Measurements from ENCODE around the gene DNM2. TPM values are rescaled to one million over a fixed set of nuclear protein-coding genes. Genes with fewer than 3 reads are reported as not detected.

DNM2 gene
- total and polyA plus RNA-seq, 2 experiments from 2014 or later: 47.2 to 60.5 TPM

DNA sequence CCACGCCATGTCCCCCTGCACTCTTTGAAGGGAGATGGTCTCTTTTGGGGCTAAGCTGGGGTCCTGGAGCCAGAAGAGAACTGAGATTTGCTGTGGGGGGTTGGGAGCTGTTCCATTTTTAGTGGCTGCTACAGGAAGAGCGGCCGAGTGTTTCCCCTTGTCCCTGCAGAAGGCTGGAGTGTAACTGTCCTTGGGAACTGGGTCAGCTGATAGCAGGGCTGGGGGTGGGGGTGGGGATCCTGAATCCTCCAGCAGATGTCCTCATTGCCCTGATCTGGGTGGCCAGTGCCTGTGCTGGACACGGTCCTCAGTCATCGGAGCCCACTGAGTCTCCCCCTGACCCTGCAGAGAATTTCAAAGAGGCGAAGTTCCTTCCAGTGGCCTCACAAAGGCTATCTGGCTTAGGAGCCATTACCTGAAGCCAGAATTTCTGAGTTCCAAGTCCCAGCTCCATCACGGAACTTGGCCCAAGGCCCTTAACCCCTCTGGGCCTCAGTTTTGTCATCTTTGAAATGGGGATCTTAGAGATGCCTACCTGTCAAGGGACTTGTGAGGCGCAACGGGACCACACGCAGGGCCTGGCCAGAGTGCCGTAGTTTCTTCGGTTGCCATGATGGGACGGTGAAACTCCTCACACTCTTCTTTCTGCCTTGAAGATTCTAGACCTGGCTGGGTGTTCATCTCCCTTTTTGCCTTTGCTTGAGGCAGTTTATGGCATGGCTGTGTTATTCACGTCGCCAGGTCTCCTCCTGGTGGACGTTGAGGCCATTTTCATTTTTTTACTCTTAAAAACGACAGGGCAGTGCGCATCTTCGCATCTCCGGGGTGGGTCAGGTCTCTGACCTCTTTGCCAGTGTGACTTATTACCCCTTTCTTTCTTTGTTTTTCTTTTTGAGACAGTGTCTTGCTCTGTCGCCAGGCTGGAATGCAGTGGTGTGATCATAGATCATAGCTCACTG, 51.9 kb downstream of the DNM2 start:
- Histone ChIP-seq H3K27ac (no peak overlapping the region), H3K4me3 (no peak overlapping the region), H3K36me3 (ENCODE audit: low read depth) (peaks cover 8% of the 10 kb centered on the region; the same call in 1 of the 2 replicates), H3K79me2 (ENCODE audit: insufficient read depth) (peaks cover 75% of the 10 kb centered on the region), H3K9me3 (ENCODE audit: low read depth) (no peaks in the 10 kb centered on the region), H2AFZ (no peak overlapping the region), H3K4me2 (ENCODE audit: unreplicated experiment) (no peak overlapping the region), H3K4me1 (ENCODE audit: insufficient read depth) (peaks cover 17% of the 10 kb centered on the region), H3F3A (ENCODE audit: insufficient read depth) (no peaks in the 10 kb centered on the region), H3K27me3 (replicated peaks; ENCODE audit: insufficient read depth) (no peaks in the 10 kb centered on the region), H3K9me2 (ENCODE audit: insufficient read depth) (no peaks in the 10 kb centered on the region), H3K9ac (no peak overlapping the region), H4K20me1 (ENCODE audit: insufficient read depth) (no peaks in the 10 kb centered on the region)
- peak; percentile 49 for DNase-seq
- TF ChIP-seq EZH2 (IDR thresholded peaks at IDR 0.05; ENCODE audit: insufficient read depth, poor library complexity, severe bottlenecking): no peak
- TF ChIP-seq EZH2phosphoT487 (IDR thresholded peaks at IDR 0.05; ENCODE audit: insufficient read depth, low read depth): no peak
- in situ Hi-C loops (cut with MboI): no loop called here
- WGBS, 2 experiments (ENCODE audit: low coverage in 1 of 2, low lambda C conversion rate in 2 of 2, missing lambda C conversion rate in 2 of 2): 72 to 73% methylated on average over 21 of the region's 21 CpGs

DNA sequence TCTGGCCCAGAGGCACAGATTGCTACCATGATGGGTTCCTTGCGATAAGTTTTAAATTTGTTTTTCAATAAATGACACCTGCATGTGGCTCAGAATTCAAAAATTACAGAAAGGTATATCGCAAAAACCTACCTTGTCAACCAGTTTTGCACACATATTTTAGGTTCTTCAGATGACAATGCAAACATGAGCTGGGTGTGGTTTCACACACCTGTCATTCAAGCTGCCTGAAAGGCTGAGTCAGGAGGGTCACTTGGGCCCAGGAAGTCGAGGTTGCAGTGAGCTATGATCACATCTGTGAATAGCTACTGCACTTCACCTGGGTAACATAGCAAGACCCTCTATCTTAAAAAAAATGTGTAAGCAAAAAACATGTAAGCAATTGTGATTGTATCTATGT, 56.1 kb downstream of the DNM2 start:
- DNase-seq: no peak
- Histone ChIP-seq H3K4me1 (ENCODE audit: insufficient read depth) (0 out of 2 replicates have a peak, but pooled peaks cover 8% of the 10 kb centered on the region), H3K9me3 (ENCODE audit: low read depth) (no peaks in the 10 kb centered on the region), H3K27ac (no peak overlapping the region), H2AFZ (no peak overlapping the region), H3F3A (ENCODE audit: insufficient read depth) (no peaks in the 10 kb centered on the region), H3K9ac (no peak overlapping the region), H3K4me2 (ENCODE audit: unreplicated experiment) (no peak overlapping the region), H3K27me3 (replicated peaks; ENCODE audit: insufficient read depth) (no peaks in the 10 kb centered on the region), H4K20me1 (ENCODE audit: insufficient read depth) (no peaks in the 10 kb centered on the region), H3K4me3 (no peak overlapping the region), H3K36me3 (ENCODE audit: low read depth) (peaks cover 24% of the 10 kb centered on the region; the same call in 1 of the 2 replicates), H3K79me2 (ENCODE audit: insufficient read depth) (peaks cover 35% of the 10 kb centered on the region), H3K9me2 (ENCODE audit: insufficient read depth) (no peaks in the 10 kb centered on the region)
- 93 to 94% methylated on average over 3 of the region's 3 CpGs for WGBS, 2 experiments (ENCODE audit: low coverage in 1 of 2, low lambda C conversion rate in 2 of 2, missing lambda C conversion rate in 2 of 2)
- no peak for TF ChIP-seq EZH2 (IDR thresholded peaks at IDR 0.05; ENCODE audit: insufficient read depth, poor library complexity, severe bottlenecking)
- no peak for TF ChIP-seq EZH2phosphoT487 (IDR thresholded peaks at IDR 0.05; ENCODE audit: insufficient read depth, low read depth)
- in situ Hi-C loops (cut with MboI): no loop called here

DNA sequence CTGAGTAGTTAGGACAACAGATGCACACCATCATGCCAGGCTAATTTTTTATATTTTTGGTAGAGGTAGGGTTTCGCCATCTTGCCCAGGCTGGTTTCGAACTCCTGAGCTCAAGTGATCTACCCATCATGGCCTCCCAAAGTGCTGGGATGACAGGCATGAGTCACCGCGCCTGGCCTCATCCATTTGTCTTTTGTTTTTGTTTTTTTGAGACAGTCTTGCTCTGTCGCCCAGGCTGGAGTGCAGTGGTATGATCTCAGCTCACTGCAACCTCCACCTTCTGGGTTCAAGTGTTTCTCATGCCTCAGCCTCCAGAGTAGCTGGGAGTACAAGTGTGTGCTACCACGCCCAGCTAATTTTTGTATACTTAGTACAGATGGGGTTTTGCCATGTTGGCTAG, 57.0 kb downstream of the DNM2 start:
- no peaks in the 10 kb centered on the region for H3K27me3 ChIP-seq (replicated peaks; ENCODE audit: insufficient read depth)
- in situ Hi-C loops (cut with MboI): no loop called here
- 96 to 98% methylated on average over 6 of the region's 6 CpGs for WGBS, 2 experiments (ENCODE audit: low coverage in 1 of 2, low lambda C conversion rate in 2 of 2, missing lambda C conversion rate in 2 of 2)

DNA sequence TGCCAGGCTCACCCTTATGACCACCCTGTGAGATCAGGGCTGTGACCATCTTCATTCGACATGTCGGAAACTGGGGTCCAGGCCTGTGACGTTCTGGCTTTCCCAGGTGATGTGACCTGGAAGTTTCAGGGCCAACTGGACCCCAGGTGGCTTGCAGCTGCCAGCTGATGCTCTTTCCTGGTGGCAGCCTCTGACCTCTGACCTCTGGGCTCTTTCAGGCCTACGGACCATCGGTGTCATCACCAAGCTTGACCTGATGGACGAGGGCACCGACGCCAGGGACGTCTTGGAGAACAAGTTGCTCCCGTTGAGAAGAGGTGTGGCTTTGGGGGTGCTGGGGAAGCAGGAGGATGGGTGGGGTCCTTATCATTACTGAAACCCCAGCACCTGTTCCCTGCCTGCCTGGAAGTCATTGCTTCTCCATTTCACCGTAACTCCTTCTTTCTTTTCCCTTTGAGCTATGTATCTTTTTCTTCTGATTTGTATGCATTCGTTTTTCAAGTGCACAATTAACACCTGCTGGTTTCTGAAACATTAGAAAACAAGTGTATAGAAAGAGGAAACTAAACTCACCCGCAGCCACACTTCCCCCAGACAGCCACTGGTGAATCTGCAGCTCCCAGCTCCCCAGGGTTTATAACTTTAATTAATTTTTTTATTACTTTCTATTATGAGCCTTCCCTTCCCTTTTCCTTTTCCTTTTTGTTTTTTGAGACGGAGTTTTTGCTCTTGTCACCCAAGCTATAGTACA, 59.2 kb downstream of the DNM2 start:
- Histone ChIP-seq H3K9me2 (ENCODE audit: insufficient read depth) (no peaks in the 10 kb centered on the region), H3F3A (ENCODE audit: insufficient read depth) (no peaks in the 10 kb centered on the region), H3K9ac (no peak overlapping the region), H3K27ac (no peak overlapping the region), H3K9me3 (ENCODE audit: low read depth) (no peaks in the 10 kb centered on the region), H4K20me1 (ENCODE audit: insufficient read depth) (no peaks in the 10 kb centered on the region), H3K27me3 (replicated peaks; ENCODE audit: insufficient read depth) (no peaks in the 10 kb centered on the region), H3K4me1 (ENCODE audit: insufficient read depth) (no peaks in the 10 kb centered on the region), H2AFZ (no peak overlapping the region), H3K79me2 (ENCODE audit: insufficient read depth) (peaks cover 10% of the 10 kb centered on the region; the same call in 1 of the 2 replicates), H3K4me3 (no peak overlapping the region), H3K36me3 (ENCODE audit: low read depth) (peaks cover 24% of the 10 kb centered on the region), H3K4me2 (ENCODE audit: unreplicated experiment) (no peak overlapping the region)
- 79 to 80% methylated on average over 14 of the region's 14 CpGs for WGBS, 2 experiments (ENCODE audit: low coverage in 1 of 2, low lambda C conversion rate in 2 of 2, missing lambda C conversion rate in 2 of 2)
- DNase-seq: no peak
- TF ChIP-seq EZH2 (IDR thresholded peaks at IDR 0.05; ENCODE audit: insufficient read depth, poor library complexity, severe bottlenecking) (no peak), EZH2phosphoT487 (IDR thresholded peaks at IDR 0.05; ENCODE audit: insufficient read depth, low read depth) (no peak)
- in situ Hi-C loops (cut with MboI): no loop called here

More for the DNA sequence above, 57.0 kb downstream of the DNM2 start:
- H2AFZ ChIP-seq: no peak overlapping the region
- no peaks in the 10 kb centered on the region for H3K9me3 ChIP-seq (ENCODE audit: low read depth)
- no peak overlapping the region for H3K4me2 ChIP-seq (ENCODE audit: unreplicated experiment)
- peaks cover 26% of the 10 kb centered on the region for H3K79me2 ChIP-seq (ENCODE audit: insufficient read depth)
- no peaks in the 10 kb centered on the region for H3F3A ChIP-seq (ENCODE audit: insufficient read depth)
- DNase-seq: no peak
- 0 out of 2 replicates have a peak, but pooled peaks cover 8% of the 10 kb centered on the region for H3K4me1 ChIP-seq (ENCODE audit: insufficient read depth)
- no peaks in the 10 kb centered on the region for H3K9me2 ChIP-seq (ENCODE audit: insufficient read depth)
- H3K27ac ChIP-seq: no peak overlapping the region
- no peaks in the 10 kb centered on the region for H4K20me1 ChIP-seq (ENCODE audit: insufficient read depth)
- no peak overlapping the region for H3K9ac ChIP-seq
- H3K36me3 ChIP-seq (ENCODE audit: low read depth): peaks cover 24% of the 10 kb centered on the region
- no peak for TF ChIP-seq EZH2phosphoT487 (IDR thresholded peaks at IDR 0.05; ENCODE audit: insufficient read depth, low read depth)
- TF ChIP-seq EZH2 (IDR thresholded peaks at IDR 0.05; ENCODE audit: insufficient read depth, poor library complexity, severe bottlenecking): no peak
- no peak overlapping the region for H3K4me3 ChIP-seq
